HepG2 (cell line): ENCODE results near the gene ZNF839. TPM values are rescaled to one million over a fixed set of nuclear protein-coding genes. Genes with fewer than 3 reads are reported as not detected.
A peak's percentile ranks its signal among the peaks of the same experiment; 100 is the strongest.

Experiments used
- CENPX ChIP-seq: sonication (generic); formaldehyde crosslinking; IDR thresholded peaks from 2 replicates; pipeline ENCODE4 v1.9.0; 2021; ENCODE audit warnings: mild to moderate bottlenecking, missing genetic modification reagents, moderate library complexity
- HDAC1 ChIP-seq: sonication (generic); formaldehyde crosslinking; IDR thresholded peaks from 2 replicates; pipeline ENCODE4 v1.5.1; 2020; ENCODE audit warnings: mild to moderate bottlenecking, missing genetic modification reagents
- HMG20A ChIP-seq: IDR thresholded peaks from 2 replicates; pipeline ENCODE4 v1.6.1; 2016; ENCODE audit warnings: borderline replicate concordance
- HOXA9 ChIP-seq: sonication (generic); formaldehyde crosslinking; IDR thresholded peaks from 2 replicates; pipeline ENCODE4 v1.8.1; 2022; ENCODE audit warnings: missing genetic modification reagents, mild to moderate bottlenecking, moderate library complexity, borderline replicate concordance
- KDM4B ChIP-seq: sonication (generic); formaldehyde crosslinking; IDR thresholded peaks from 2 replicates; pipeline ENCODE4 v1.4.0; 2020; ENCODE audit warnings: missing genetic modification reagents
- KMT2A ChIP-seq: sonication (generic); formaldehyde crosslinking; IDR thresholded peaks from 2 replicates; pipeline ENCODE4 v1.4.0; 2020; ENCODE audit warnings: missing genetic modification reagents
- MEF2D ChIP-seq: sonication (generic); formaldehyde crosslinking; IDR thresholded peaks from 2 replicates; pipeline ENCODE4 v1.5.1; 2020; ENCODE audit warnings: mild to moderate bottlenecking, missing genetic modification reagents
- PBX3 ChIP-seq: sonication (generic); formaldehyde crosslinking; IDR thresholded peaks from 2 replicates; pipeline ENCODE4 v1.8.1; 2023; ENCODE audit warnings: missing genetic modification reagents, inconsistent platforms, borderline replicate concordance
- RFXANK ChIP-seq: IDR thresholded peaks from 2 replicates; pipeline ENCODE4 v1.6.1; 2016
- RFXAP ChIP-seq: sonication (generic); formaldehyde crosslinking; IDR thresholded peaks from 2 replicates; pipeline ENCODE4 v1.4.0; 2020; ENCODE audit warnings: missing genetic modification reagents, borderline replicate concordance
- THAP9 ChIP-seq: sonication (generic); formaldehyde crosslinking; IDR thresholded peaks from 2 replicates; pipeline ENCODE4; 2020; ENCODE audit warnings: missing genetic modification reagents, mild to moderate bottlenecking, borderline replicate concordance
- XBP1 ChIP-seq: sonication (generic); formaldehyde crosslinking; IDR thresholded peaks from 2 replicates; pipeline ENCODE4 v1.5.0; 2020; ENCODE audit warnings: missing genetic modification reagents
- ZBTB2 ChIP-seq: sonication (generic); formaldehyde crosslinking; IDR thresholded peaks from 2 replicates; pipeline ENCODE4 v1.8.0; 2022; ENCODE audit warnings: low read depth, missing genetic modification reagents
- ZFP90 ChIP-seq: sonication (generic); formaldehyde crosslinking; IDR thresholded peaks from 2 replicates; pipeline ENCODE4 v1.8.0; 2022; ENCODE audit warnings: missing genetic modification reagents, mild to moderate bottlenecking, inconsistent platforms, borderline replicate concordance
- ZKSCAN1 ChIP-seq: fragments of 150-350 bp; IDR thresholded peaks from 2 replicates; pipeline ENCODE4 v1.6.1; 2014; ENCODE audit warnings: low read length
- ZNF296 ChIP-seq: sonication (generic); formaldehyde crosslinking; conservative IDR thresholded peaks from 2 replicates; pipeline ENCODE4 v1.5.0; 2020; ENCODE audit warnings: mild to moderate bottlenecking, missing genetic modification reagents
- ZNF33B ChIP-seq: sonication (generic); formaldehyde crosslinking; IDR thresholded peaks from 2 replicates; pipeline ENCODE4 v1.5.1; 2020; ENCODE audit warnings: mild to moderate bottlenecking, missing genetic modification reagents
- ZNF510 ChIP-seq: sonication (generic); formaldehyde crosslinking; IDR thresholded peaks from 2 replicates; pipeline ENCODE4 v1.4.0; 2020; ENCODE audit warnings: low read depth, mild to moderate bottlenecking, missing genetic modification reagents
- ZNF773 ChIP-seq: sonication (generic); formaldehyde crosslinking; IDR thresholded peaks from 2 replicates; pipeline ENCODE4 v1.4.0; 2020; ENCODE audit warnings: missing genetic modification reagents, borderline replicate concordance
- ZNF775 ChIP-seq: sonication (generic); formaldehyde crosslinking; IDR thresholded peaks from 2 replicates; pipeline ENCODE4 v1.4.0; 2020; ENCODE audit warnings: missing genetic modification reagents, mild to moderate bottlenecking, moderate library complexity, borderline replicate concordance
- ZNF839 ChIP-seq: sonication (generic); formaldehyde crosslinking; IDR thresholded peaks from 2 replicates; pipeline ENCODE4 v1.4.0; 2020; ENCODE audit warnings: missing genetic modification reagents, mild to moderate bottlenecking, borderline replicate concordance
- ZSCAN21 ChIP-seq: sonication (generic); formaldehyde crosslinking; IDR thresholded peaks from 2 replicates; pipeline ENCODE4 v1.8.0; 2022; ENCODE audit warnings: mild to moderate bottlenecking, missing genetic modification reagents, moderate library complexity, borderline replicate concordance
- ZZZ3 ChIP-seq: sonication (generic); formaldehyde crosslinking; IDR thresholded peaks from 2 replicates; pipeline ENCODE4 v1.4.0; 2020; ENCODE audit warnings: missing genetic modification reagents, mild to moderate bottlenecking, borderline replicate concordance
- polyA plus RNA-seq, 8 experiments: library from polyadenylated mRNA; depleted of rRNA in 3 of 8; stranded (reverse) in 7 of 8; unstranded in 1 of 8; fragments of >200 nt; fragmentation: Illumina TruSeq in 4 of 8; extraction: Trizol in 4 of 8; gene quantifications; 2 replicates each; pipeline versions ENCODE4 v1.2.1 to v1.2.3, GENCODE V29; 2011 to 2016; ENCODE audit warnings: low read depth in 4 of 8, missing spikeins in 1 of 8, mixed read lengths in 1 of 8; ENCODE audit not compliant: insufficient read depth in 1 of 8
- total RNA-seq, 5 experiments: library from RNA; depleted of rRNA; stranded (reverse); fragments of >200 nt; fragmentation: Illumina TruSeq; extraction: Trizol; gene quantifications; 2 replicates each; pipeline ENCODE4 v1.2.3, GENCODE V29; 2016; ENCODE audit warnings: low read depth in 1 of 5
- TF ChIP-seq, protein P1 (sequence below): sonication (generic); formaldehyde crosslinking; IDR thresholded peaks from 2 replicates; pipeline ENCODE4 v1.4.0; 2020; ENCODE audit warnings: missing genetic modification reagents

ZNF839 gene
- total and polyA plus RNA-seq, 2 of the 13 experiments (the other 11 are each of a cell fraction or from before 2014, with no cell fraction given), result 11.1 to 12.8 TPM

DNA sequence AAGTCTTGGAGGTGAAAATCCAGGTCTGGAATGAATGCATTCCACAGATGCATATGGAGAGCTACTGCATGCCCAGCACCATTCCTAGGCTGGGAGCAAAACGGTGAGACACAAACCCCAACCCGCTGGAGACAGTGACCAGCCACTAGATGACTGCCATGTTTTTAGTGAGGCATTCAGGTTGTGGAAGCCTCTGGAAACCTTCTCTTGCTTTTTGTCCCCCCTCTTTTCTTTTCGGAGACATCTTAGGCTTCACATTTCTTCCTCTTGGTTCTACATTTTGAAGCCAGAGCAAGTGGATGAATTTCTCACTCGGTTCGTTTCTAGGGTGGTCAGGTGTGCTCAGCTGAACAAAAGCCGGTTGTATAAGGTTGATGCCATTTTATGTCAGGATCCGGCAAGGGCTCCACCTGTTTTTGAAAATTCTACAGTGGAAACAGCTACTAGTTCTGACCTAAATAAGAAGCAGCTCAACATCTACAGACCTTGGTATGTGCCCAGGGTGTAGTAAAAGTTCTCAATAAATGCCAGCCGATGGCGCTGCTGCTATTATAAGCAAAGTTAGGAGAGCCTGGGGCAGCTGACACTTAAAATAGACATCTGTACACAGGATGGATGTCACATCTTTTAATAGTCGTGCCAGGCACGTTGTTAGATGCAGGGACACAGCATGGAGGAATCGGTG, 1.8 kb upstream of the ZNF839 start (continued):
- TF ChIP-seq KMT2A (CRISPR knock-in tag), result no peak
- TF ChIP-seq ZNF839 (CRISPR knock-in tag), result no peak
- no peak for TF ChIP-seq ZNF510 (CRISPR knock-in tag)
- TF ChIP-seq ZNF296, result no peak
- no peak for TF ChIP-seq ZZZ3 (CRISPR knock-in tag)
- TF ChIP-seq RFXAP (CRISPR knock-in tag), result 0 out of 2 replicates have a peak, but pooled peaks have one; percentile 29
- no peak for TF ChIP-seq HDAC1 (CRISPR knock-in tag)
- no peak for TF ChIP-seq HOXA9
- no peak for TF ChIP-seq ZFP90 (CRISPR knock-in tag)
- TF ChIP-seq ZNF773, result no peak
- no peak for TF ChIP-seq ZKSCAN1
- peak; percentile 100 for TF ChIP-seq THAP9 (CRISPR knock-in tag)
- no peak for TF ChIP-seq ZNF775 (CRISPR knock-in tag)
- TF ChIP-seq, protein P1, sequence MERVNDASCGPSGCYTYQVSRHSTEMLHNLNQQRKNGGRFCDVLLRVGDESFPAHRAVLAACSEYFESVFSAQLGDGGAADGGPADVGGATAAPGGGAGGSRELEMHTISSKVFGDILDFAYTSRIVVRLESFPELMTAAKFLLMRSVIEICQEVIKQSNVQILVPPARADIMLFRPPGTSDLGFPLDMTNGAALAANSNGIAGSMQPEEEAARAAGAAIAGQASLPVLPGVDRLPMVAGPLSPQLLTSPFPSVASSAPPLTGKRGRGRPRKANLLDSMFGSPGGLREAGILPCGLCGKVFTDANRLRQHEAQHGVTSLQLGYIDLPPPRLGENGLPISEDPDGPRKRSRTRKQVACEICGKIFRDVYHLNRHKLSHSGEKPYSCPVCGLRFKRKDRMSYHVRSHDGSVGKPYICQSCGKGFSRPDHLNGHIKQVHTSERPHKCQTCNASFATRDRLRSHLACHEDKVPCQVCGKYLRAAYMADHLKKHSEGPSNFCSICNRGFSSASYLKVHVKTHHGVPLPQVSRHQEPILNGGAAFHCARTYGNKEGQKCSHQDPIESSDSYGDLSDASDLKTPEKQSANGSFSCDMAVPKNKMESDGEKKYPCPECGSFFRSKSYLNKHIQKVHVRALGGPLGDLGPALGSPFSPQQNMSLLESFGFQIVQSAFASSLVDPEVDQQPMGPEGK, result no peak
- no peak for TF ChIP-seq MEF2D (CRISPR knock-in tag)
- TF ChIP-seq ZSCAN21 (CRISPR knock-in tag), result no peak
- no peak for TF ChIP-seq CENPX (CRISPR knock-in tag)
- TF ChIP-seq XBP1 (CRISPR knock-in tag), result no peak
- TF ChIP-seq KDM4B (CRISPR knock-in tag), result no peak
- no peak for TF ChIP-seq RFXANK (CRISPR knock-in tag)
- no peak for TF ChIP-seq ZNF33B (CRISPR knock-in tag)
- TF ChIP-seq PBX3, result no peak
- no peak for TF ChIP-seq HMG20A (CRISPR knock-in tag)
- TF ChIP-seq ZBTB2, result no peak
